ENCODE measurements around the gene BCAR3.

Gene BCAR3
- long read RNA-seq, donor 1, partial matches to known transcripts, result 0 of 5 reads
- long read RNA-seq, donor 1, other reads (novel, unspliced or antisense), result 0 of 5 reads
- long read RNA-seq, donor 2, partial matches to known transcripts, result 0 of 1 reads
- long read RNA-seq, donor 2, other reads (novel, unspliced or antisense), result 0 of 1 reads
- long read RNA-seq, donor 3, partial matches to known transcripts, result 0 of 4 reads
- long read RNA-seq, donor 3, other reads (novel, unspliced or antisense), result 0 of 4 reads
- long read RNA-seq, donor 4, partial matches to known transcripts, result 0 of 3 reads
- long read RNA-seq, donor 4, other reads (novel, unspliced or antisense), result 0 of 3 reads
- long read RNA-seq, donor 5, partial matches to known transcripts, result 0 of 4 reads
- long read RNA-seq, donor 5, other reads (novel, unspliced or antisense), result 0 of 4 reads
- long read RNA-seq, donor 6, result 0 reads
- long read RNA-seq, donor 7, partial matches to known transcripts, result 0 of 4 reads
- long read RNA-seq, donor 7, other reads (novel, unspliced or antisense), result 0 of 4 reads
- long read RNA-seq, donor 8, partial matches to known transcripts, result 0 of 4 reads
- long read RNA-seq, donor 8, other reads (novel, unspliced or antisense), result 0 of 4 reads

DNA sequence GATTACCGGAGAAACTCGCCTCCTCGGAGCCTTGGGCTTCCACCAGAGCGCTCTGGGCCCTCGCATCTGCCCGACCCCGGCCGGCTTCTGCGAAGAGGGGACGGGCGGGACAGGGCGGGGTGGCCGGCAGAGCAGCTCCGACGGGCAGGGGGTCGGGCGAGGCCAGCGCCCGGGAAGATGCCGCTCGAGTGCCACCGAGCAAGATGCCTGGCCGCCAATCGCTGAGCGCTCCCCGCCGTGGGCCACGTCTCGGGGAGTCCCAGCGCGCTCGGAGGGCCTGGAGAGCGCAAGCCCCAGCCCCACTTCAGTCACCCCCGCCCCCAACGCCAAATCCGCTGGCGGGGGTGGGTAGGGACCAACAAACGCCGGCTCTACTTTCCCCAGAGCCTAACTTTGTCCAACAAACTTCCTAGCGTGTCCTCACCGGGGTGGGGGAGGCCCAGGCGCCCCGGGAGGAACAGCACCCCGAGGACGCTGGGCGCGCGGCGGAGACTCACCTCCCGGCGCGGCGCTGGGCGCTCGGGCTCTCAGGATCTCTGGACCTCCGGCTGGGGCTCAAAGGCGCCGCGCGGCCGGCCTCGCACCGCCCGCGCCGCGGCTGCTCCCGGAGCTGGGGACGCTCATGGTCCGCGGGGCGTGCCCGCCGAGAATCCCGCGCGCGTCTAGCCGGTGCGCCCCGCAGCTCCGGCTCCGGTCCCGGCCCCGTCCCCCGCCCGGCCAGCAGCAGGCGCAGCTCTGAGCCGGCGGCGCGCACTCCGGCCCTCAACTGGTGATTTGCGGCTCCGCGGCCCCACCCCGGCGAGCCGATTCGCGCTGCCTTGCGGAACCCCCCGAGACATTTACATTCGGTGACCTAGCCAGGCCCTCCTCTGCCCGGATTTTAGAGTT lies at the start of gene BCAR3:
Gene BCAR3, minus strand, starts transcription at position 737 of the 888 bp plus-strand sequence. CDS start 6,907 bp downstream, outside the sequence.
- peak; percentile 90 for DNase-seq

DNA sequence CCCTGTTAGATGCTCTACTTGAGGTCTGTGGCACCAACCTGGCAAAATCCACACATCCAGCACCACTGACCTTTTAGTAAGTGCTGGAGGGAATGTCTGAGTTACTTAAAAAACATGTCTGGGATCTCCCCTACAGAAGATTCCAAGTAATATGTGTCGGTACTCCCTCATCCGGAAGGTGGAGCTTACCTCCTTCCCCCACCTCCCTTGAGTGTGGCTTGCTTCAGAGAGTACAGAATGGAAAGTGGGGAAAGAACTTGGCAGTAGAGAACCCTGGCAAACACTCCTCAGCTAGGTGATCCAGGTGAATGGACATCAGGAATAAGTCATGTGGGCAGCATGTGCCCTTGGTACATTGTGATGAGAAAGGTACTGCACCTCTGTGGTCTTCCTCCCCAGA lies 49.0 kb upstream of the BCAR3 start:
- DNase-seq, result no peak

DNA sequence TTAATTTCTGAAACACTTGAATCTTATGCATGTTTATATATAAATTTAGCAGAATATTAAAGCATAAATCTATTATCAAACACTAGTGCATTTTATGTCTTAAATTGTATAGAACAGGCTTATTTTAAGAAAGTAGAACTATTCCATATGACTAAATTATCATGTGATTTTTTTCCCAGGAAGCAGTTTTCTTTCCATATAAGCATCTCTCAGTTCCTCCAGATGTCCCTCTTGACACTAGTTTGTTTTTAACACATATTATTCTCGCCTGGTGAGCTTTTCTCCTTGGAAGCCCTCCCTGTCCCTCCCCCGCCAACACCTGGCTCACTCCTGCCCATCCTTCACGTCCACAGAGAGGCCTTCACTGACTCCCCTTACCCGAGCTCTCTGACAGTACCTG lies 48.3 kb upstream of the BCAR3 start:
- no peak for DNase-seq

DNA sequence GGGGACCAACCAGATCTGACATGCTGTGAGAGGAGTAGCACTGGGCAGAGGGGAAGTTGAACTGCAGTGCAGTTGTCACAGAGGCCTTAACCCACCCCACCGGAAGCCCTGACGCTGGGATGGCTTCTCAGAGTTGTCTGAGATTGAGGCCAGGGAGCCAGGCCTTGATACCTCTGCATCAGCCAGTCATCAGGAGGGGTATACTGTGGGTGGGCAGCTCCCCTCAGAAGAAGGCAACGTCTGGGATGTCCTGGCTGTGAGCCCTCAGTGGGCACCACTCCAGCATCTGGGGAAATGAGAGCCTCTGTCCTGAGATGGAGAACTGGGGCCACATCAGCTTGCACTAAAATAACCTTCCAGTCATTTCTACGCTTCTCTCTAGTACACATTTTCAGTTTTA lies 47.9 kb upstream of the BCAR3 start:
- no peak for DNase-seq

DNA sequence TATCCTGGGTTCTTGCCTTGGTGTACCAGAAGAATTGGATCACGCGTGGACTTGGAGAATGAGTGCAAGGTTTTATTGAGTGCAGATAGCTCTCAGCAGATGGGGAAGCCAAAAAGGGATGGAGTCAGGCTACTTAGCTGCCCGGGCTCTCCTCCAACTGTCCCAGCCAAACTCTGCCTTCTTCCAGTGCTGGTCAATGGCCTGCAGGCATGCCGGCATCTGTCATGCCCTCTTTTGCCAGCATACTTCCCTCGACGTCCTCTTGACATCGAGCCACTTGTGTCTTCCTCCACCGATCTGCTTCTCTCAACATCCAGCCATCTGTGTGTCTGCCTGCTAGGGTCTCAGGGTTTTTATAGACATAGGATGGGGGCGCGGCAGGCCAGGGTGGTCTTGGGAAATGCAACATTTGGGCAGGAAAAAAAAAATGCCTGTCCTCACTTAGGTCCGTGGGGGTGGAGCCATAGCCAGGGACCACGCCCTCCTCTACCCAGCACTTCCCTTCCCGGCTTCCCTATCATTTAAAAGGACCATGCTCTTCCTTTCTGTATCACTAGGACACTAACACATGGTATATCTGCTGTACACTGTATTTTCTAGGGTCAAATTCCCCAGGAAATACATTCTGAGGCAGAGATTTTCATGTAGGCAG lies 47.0 kb upstream of the BCAR3 start:
- no peak for DNase-seq

DNA sequence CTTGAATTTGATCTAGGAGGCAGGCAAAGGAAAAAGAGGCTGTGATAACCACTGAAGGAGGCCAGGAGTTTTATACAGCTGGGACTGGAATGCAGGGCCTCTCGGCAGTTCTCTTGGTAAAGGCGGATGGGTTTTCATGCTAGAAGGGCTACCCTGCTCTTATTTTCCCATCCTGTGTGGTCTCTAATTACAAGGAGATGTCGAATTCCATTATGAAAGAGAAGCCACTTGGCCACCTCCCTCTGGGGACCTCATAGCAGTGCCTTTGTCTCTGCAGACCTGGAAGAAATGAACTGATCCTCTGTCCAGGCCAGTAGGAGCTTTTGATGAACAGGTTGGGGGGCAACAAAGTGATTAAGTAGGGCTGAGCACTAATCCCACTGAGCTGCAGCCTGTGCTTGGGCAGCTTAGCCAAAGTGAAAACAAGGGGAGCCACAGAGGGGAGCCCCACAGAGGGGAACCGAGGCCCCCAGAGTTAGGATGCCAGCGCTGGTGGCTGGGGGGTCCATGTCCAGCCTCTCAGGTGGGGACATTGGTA lies 42.2 kb upstream of the BCAR3 start:
- no peak for DNase-seq

DNA sequence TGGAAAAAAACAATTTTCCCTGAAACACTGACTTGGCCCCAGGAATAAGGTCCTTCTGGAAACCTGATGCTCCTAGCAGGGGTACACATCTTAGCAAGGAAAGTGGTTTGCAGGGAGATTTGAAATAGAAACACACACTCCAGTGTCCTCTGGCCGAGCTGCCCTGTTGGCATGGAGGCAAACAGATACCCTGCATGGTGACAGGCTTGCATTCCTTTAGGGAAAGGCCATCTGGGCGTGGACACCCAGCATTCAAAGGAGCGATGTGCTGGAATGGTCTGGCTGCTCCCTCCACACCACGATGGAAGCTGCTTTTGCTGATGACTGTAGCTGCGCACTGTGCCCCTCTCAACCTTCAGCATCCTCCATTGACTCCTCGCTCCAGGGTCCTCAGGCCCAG lies 41.5 kb upstream of the BCAR3 start:
- no peak for DNase-seq

DNA sequence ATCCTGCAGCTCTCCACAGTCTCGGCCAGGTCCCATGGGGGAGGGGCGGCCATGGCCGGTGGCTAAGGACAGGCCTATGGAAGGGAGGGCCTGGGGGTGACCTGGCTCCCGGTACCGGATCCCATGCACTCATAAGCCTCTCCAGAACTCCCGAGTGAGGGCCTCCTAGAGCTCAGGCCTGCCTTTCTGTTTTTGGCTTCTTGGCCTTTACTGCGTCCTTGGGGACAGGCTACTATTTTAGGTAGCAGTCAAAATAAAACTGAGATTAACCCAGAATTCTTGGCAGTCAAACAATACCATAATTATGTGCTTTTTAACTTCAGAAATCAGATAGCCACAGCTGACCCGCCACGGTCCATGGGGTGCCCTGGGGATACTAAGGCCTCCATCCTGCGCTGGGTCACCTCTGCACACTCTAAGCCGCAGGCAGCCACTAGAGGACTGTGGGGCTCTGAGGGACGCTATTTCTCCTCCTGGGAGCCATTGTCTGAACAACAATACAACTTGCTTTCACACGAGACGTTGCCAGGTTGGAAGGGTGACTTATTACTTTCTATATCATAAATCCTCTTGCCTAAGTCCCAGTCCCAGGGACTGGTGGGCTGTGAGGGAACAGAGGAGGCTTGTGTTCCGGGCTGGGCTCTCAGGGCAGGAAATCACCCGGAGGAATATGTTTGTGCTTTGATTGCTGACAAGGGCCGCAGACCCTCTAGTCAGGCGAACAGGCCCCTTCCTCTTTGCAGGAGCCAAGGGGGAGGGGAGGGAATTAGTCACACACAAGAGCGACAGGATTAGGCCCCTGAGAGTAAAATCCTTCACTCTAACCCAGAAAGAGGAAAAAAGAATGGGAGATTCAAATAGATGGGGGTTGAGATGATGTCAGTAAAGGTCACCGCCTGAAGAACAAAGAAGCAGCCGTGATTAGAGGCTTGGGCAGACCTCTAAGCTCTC lies 40.7 kb upstream of the BCAR3 start:
- peak; percentile 62 for DNase-seq

DNA sequence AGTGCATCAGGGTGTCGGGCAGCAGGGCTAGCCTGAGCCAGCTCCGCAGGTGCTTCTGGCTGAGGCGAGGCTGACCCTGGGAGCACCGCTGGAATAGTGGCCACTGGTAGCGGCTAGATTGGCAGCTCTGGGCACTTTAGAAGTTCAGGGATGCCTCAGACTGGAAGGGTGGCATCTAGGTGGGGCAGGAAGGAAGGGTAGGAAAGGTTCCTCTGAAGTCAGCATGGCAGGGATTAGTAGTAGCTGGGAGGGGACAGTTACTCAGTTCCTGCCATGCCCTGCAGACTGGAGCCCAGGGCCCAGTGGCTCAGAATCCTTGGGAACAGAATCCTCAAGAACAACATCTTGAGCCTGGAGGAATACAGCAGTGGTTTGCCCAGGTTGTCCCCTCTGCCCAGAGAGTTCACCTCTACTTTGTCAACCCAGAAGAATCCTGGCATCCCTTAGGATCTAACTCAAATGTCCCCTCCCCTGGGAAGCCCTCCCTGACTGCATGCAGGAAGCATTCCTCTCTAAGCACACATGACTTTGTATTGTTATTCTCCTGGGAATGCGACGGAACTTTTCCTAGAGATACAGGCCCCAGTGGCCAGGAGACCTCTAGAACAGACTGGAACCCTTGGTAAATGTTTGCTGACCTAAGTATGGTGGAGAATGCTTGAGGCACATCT lies 39.5 kb upstream of the BCAR3 start:
- no peak for DNase-seq

DNA sequence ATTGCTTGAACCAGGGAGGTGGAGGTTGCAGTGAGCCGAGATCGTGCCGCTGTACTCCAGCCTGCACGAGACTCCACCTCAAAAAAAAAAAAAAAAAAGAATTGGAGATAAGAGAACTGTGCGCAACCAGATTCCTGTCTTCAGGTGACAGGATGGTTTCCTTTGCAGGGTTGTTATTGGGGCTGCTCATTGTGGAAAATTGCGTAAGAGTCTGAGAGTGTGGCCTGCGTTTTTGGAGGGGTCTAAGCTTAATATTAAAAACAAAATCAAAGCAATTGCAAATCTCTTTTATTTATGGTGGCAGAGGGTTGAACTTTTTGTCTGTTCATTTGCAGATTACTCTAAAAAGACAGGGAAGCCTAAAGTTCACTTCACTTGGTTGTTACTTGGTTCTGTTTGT lies 36.0 kb upstream of the BCAR3 start:
- no peak for DNase-seq

DNA sequence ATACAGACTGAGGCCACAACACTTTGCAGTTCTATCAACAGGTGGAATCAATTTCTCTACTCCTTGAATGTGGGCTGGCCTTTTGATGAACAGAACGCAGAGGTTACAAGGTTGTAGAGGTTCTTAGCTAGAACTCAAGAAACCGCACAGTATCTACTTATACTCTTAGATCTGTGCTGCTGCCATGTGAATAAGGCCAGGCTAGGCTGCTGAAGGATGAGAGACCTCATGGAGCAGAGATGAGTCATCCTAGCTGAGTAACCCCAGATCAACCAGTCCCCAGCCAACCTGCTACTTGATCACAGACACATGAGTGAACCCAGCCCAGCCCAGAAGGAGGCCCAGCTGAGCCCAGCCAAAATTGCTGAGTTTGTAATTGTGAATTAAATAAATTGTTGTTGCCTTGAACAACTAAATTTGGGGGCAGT lies 35.3 kb upstream of the BCAR3 start:
- DNase-seq, result no peak

DNA sequence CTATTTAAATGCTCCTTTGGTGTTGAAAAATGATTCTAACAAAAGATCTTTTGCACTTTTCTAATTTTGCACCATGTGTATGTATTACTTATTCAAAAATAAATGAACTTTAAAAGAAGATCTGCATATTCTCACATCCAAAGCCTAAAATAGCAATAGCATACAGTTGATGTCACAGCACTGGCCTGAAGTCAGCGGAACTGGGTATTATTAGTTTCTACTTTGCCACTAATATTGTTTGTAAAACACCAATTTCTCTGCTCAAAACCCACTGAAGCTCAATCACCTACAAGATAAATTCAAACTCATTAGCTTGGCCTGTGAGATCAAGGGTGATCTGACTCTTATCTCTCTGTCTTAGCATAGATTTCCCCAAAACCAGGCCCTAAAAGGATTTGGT lies 34.5 kb upstream of the BCAR3 start:
- DNase-seq, result no peak

DNA sequence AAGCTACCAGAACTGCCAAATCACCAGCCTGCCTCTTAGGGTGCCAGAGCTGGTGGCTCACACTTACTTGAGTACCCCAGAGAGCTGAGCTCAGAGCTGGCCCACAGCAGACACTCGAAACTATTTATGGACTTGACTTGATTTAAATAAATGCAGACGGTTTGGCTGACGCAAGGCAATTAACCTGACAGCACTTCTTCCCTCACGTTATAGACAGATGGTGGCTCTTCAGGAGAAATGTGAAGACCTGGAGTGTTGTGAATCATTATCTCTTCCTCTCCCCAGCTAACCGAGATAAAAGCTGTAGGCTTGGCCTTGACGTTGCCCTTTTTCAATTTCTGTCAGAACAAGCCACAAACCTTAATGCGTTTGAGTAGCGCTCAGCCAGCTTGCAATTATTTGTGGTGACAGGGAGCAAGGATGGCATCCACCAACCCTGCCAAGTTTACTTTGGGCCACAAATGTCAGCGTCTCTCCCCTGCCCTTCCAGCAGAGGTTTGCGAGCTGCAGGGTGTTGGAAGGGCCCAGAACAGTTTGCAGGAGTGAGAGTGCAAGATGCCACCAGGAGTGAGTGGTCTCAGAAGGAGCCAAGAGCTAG lies 34.0 kb upstream of the BCAR3 start:
- DNase-seq, result no peak

DNA sequence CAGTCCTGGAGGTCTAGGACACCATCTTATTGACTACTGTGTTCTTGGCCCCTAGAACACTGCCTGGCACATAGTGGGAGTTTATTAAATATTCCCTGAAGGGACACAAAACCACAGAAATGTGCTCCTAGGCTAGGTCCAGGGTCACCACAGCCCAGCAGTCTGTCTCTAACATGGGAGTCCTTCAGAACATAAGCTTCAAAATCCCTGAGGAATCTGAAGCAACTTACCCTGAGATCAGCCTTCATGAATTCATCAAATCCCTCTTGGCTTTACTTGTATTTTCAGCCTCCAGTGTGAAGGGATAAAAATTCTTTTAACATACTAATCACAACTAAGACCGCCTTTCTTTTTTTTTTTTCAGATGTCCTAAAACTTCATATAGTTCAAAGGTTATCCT lies 32.7 kb upstream of the BCAR3 start:
- no peak for DNase-seq

DNA sequence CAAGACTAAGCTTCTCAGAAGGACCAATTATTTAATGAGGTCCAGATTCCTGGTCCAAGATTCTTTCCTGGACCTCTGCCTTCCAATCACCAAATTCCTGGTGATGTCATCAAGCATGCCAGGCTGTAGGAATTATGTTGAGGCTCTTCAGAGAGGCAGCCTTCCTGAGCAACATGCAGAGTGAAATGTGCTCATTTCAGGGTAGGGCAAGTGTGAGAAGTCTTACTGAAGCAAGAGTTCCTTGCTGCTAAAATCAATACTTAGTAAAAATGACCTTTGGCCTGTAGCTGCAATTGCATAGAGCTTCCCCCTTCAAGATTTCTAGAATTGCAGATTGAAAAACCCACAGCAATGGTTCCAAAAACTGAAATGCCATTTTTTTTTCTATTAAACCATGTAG lies 31.7 kb upstream of the BCAR3 start:
- DNase-seq, result no peak

DNA sequence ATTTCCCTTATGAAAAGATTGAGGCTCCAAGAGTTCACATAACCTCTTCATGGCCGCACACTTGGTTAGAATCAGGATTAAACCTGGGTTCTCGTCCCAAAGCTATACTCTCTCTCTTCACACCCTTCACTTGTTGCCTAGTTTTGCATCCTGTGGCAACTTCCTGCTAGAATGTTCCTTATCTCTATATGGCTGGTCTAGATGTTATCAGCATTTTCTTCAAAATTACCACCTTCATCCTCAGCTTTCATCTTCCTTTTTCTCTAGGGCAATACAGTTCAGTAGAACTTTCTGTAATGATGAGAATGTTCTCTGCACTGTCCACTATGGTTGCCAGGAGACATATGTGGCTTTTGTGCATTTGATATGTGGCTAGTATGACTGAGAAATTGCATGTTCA lies 31.1 kb upstream of the BCAR3 start:
- no peak for DNase-seq

DNA sequence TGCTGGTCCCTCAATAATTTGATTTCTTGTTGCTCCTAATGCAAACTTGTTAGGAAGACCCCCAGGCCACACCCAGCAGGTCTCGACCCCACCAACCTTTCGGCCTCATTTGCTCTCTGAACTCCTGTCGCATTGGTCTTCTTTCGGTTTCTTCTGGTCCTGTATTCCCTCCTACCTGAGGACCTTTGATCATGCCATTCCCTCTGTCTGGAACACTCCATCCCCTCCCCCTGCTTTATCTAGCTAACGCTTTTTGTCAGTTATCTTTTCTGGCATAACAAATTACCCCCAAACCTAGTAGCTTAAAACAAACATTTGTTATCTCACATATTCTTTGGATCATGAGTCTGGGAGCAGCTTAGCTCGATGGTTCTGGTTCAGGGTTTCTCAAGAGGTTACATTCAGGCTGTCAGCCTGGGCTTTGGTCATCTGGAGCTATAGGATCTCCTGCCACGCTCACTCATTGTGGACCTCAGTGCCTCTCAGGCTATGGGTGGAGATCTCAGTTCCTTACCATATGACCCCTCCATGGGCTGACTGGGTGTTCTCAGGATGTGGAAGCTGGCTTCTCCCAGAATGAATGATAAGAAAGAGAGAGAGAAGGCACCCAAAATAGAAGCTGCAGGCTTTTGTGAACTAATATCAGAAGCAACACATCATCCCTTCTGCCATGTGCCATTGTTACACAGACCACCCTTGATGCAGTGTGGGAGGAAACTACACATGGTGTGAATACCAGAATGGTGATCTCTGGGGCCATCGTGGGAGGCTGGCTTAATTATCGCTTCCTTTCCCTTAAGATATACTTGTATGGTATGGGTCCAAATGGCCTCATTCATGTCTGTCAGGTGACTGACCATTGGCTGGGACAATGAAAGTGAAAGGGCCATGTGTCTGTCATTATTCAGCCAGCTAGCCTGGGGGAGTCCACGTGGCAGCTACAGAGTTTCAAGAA lies 29.1 kb upstream of the BCAR3 start:
- DNase-seq, result no peak

DNA sequence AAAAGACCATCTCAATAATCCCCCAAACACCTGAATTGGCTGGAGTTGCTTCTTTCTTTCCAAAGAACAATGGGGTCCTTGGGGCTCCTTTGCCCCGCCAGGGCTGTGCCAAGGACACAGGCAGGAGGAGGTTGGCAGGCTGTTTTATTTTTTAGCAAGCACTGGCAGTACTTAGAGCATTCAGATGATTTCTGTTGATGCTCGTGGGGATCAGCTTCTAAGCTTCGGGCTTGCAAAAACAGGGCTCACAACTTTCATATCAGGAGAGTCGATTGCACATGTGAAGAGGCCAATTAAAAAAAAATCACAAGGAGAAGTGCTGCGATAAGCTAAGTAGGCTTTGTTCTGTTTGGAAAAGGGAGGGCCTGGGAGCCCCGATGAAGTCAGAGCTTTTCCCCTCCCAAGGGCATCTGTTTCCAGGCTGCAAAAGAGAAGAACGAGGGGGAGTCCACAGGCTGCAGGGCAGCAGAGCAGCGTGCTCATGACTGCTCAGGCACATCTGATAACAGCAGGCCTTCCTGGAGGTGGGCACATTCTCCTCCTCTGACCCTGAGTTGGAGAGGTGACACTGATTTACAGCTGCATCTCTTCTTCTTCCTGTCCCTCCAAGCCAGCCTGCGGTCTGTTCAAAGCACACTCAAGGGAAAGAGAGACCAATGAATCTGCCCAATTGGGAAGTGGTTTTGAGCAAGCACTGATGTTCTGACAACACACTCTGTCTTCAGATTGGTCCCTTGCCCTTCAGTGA lies 27.3 kb upstream of the BCAR3 start:
- DNase-seq, result peak; percentile 65

Data from right kidney (tissue), 9 donors.